ENCODE data around the gene KCNIP2.

Gene KCNIP2

DNA sequence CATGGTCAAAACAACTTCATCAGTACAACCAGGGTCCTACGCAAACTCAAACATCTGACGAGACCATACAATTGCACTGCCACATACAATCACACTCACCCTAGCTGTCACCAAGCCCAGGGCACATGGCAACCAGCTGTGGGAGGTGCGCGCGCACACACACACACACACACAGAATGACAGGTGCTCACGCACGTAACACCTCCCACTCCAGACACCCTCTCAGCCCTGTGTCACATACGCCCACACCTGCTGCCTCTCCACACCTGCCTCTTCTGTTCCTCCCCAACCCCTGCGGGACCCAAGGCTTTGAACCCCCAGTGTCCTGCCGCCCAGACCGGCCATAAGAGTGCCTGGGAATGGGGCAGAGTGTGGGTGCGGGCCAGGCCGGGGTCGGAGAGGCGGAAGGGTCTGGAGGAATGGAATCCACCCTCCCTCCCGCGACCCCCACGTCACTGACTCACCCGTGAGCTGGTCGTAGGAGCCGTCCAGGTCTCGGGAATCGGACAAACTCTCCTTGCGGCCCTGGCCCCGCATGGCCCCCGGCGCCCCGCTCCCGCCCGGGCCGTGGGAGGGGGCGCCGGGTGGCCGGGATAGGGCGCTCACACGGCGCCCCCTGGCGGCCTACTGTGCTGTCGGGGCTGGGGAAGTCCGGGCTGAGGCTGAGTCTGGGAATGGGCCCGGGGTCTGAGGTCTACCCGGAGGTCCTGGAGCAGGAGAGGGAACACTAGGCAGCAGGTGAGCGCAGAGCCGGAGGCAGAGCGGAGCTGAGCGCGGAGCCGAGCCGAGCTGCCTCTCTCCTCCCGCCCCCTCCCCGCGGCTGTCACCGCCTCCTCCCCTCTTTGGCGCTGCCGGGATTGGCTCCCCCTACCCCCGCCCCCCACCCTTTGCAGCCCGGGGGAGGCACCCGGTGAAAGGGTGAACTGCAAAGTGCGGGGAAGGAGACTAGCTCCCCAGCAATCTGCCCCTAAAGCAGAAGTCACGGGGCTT is at the start of gene KCNIP2:
TSS of gene KCNIP2 (minus strand) at position 769 of the 990 bp plus-strand sequence. CDS start at position 537, 232 bp downstream.
- Histone ChIP-seq H3K27ac (ENCODE audit: low read depth, low read length) (peak within 1 kb of the TSS; percentile 75), H3K9me3 (ENCODE audit: control insufficient read depth in 5 of 5, low read length in 5 of 5) (no peaks in the 10 kb centered on the region), H3K4me1 (ENCODE audit: control insufficient read depth in 5 of 5, insufficient read depth in 5 of 5, low read length in 5 of 5) (peaks cover 6 to 82% (median 80%) of the 10 kb centered on the region in 5 donors), H3K27me3 (ENCODE audit: control insufficient read depth in 5 of 5, insufficient read depth in 4 of 5, low read length in 5 of 5) (no peaks in the 10 kb centered on the region), H3K9ac (ENCODE audit: low read length in 5 of 5) (peak within 1 kb of the TSS; percentile 3 to 81 (median 62)), H3K4me3 (ENCODE audit: low read depth in 1 of 5, low read length in 5 of 5) (peak within 1 kb of the TSS; percentile 52 to 96 (median 84)), H3K36me3 (ENCODE audit: control insufficient read depth in 5 of 5, insufficient read depth in 5 of 5, low read length in 5 of 5) (peaks cover 0 to 14% (median 9%) of the 10 kb centered on the region in 5 donors)

DNA sequence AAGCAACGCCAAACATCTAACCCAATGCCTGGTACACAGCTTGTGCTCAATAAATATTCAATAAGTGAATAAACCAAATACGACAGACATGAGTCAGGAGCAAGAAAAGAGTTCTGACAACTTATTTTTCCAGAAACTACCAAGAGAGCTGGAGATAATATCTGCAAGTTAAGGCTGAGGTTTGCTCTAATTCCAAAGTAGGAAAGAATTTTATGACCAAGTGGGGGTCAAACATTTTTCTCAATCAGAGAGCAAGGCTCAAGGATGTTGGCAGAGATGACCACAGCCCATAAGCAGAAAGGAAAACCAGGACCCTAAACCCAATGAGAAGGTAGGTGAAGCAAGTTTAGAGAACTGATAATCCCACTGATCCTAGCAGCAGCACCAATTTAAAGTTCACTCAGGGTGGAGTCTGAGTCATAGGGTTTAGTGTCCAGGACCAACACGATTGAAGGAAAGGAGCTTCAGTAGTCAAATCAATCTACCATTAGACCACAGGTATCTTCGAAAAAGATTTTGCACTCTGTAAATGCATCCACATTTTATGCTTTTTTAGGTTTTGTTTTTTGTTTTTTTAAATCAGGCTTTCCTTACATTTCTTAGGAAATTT is 49.3 kb upstream of the KCNIP2 start:
- H3K27ac ChIP-seq (ENCODE audit: low read depth, low read length) = no peak overlapping the region
- H3K9ac ChIP-seq (ENCODE audit: low read length in 5 of 5) = no peak overlapping the region
- peaks cover 0 to 3% (median 0%) of the 10 kb centered on the region in 5 donors for H3K36me3 ChIP-seq (ENCODE audit: control insufficient read depth in 5 of 5, insufficient read depth in 5 of 5, low read length in 5 of 5)
- H3K9me3 ChIP-seq (ENCODE audit: control insufficient read depth in 5 of 5, low read length in 5 of 5) = no peaks in the 10 kb centered on the region
- H3K4me1 ChIP-seq (ENCODE audit: control insufficient read depth in 5 of 5, insufficient read depth in 5 of 5, low read length in 5 of 5) = peaks cover 0 to 13% (median 0%) of the 10 kb centered on the region in 5 donors
- H3K27me3 ChIP-seq (ENCODE audit: control insufficient read depth in 5 of 5, insufficient read depth in 4 of 5, low read length in 5 of 5) = no peaks in the 10 kb centered on the region
- H3K4me3 ChIP-seq (ENCODE audit: low read depth in 1 of 5, low read length in 5 of 5) = no peak overlapping the region

- Histone ChIP-seq H3K9me3 (ENCODE audit: control insufficient read depth in 5 of 5, low read length in 5 of 5) (no peaks in the 10 kb centered on the region), H3K27ac (ENCODE audit: low read depth, low read length) (no peak overlapping the region), H3K36me3 (ENCODE audit: control insufficient read depth in 5 of 5, insufficient read depth in 5 of 5, low read length in 5 of 5) (peaks cover 0 to 4% (median 0%) of the 10 kb centered on the region in 5 donors), H3K27me3 (ENCODE audit: control insufficient read depth in 5 of 5, insufficient read depth in 4 of 5, low read length in 5 of 5) (no peaks in the 10 kb centered on the region), H3K4me3 (ENCODE audit: low read depth in 1 of 5, low read length in 5 of 5) (no peak overlapping the region), H3K9ac (ENCODE audit: low read length in 5 of 5) (no peak overlapping the region), H3K4me1 (ENCODE audit: control insufficient read depth in 5 of 5, insufficient read depth in 5 of 5, low read length in 5 of 5) (peaks cover 0 to 8% (median 0%) of the 10 kb centered on the region in 5 donors)
These were observed 45.9 kb upstream of the KCNIP2 start for GRCh38 chr10:101889256-101890210.

- H3K9ac ChIP-seq (ENCODE audit: low read length in 5 of 5) = no peak overlapping the region
- H3K27me3 ChIP-seq (ENCODE audit: control insufficient read depth in 5 of 5, insufficient read depth in 4 of 5, low read length in 5 of 5) = no peaks in the 10 kb centered on the region
- H3K4me3 ChIP-seq (ENCODE audit: low read depth in 1 of 5, low read length in 5 of 5) = no peak overlapping the region
- peaks cover 0 to 4% (median 0%) of the 10 kb centered on the region in 5 donors for H3K36me3 ChIP-seq (ENCODE audit: control insufficient read depth in 5 of 5, insufficient read depth in 5 of 5, low read length in 5 of 5)
- H3K4me1 ChIP-seq (ENCODE audit: control insufficient read depth in 5 of 5, insufficient read depth in 5 of 5, low read length in 5 of 5) = peaks cover 0 to 8% (median 0%) of the 10 kb centered on the region in 5 donors
- H3K9me3 ChIP-seq (ENCODE audit: control insufficient read depth in 5 of 5, low read length in 5 of 5) = no peaks in the 10 kb centered on the region
- H3K27ac ChIP-seq (ENCODE audit: low read depth, low read length) = no peak overlapping the region
These were observed 44.8 kb upstream of the KCNIP2 start for GRCh38 chr10:101888251-101888949.

DNA sequence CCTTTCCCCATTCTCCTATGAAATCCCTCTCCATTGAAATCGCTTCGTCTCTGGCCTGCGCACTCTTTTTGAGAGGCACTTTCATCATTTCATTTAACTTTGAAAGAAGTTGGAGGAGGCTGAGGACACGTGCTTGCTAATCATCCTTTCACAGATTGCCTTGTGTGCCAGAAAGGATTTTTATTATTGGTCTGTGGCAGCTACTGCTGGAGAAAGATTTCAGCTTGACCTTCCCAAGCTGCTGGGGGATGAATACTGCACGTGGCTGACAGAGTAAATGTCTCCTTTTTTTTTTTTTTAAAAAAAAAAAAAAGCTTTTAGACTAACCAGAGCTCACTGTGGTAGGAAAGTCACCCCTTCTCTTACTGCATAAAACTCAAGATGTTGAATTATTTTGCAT is 44.2 kb upstream of the KCNIP2 start:
- peaks cover 0 to 4% (median 0%) of the 10 kb centered on the region in 5 donors for H3K36me3 ChIP-seq (ENCODE audit: control insufficient read depth in 5 of 5, insufficient read depth in 5 of 5, low read length in 5 of 5)
- H3K4me3 ChIP-seq (ENCODE audit: low read depth in 1 of 5, low read length in 5 of 5) = no peak overlapping the region
- H3K9ac ChIP-seq (ENCODE audit: low read length in 5 of 5) = no peak overlapping the region
- H3K9me3 ChIP-seq (ENCODE audit: control insufficient read depth in 5 of 5, low read length in 5 of 5) = no peaks in the 10 kb centered on the region
- H3K4me1 ChIP-seq (ENCODE audit: control insufficient read depth in 5 of 5, insufficient read depth in 5 of 5, low read length in 5 of 5) = peaks cover 0 to 8% (median 0%) of the 10 kb centered on the region in 5 donors
- no peak overlapping the region for H3K27ac ChIP-seq (ENCODE audit: low read depth, low read length)
- H3K27me3 ChIP-seq (ENCODE audit: control insufficient read depth in 5 of 5, insufficient read depth in 4 of 5, low read length in 5 of 5) = no peaks in the 10 kb centered on the region

DNA sequence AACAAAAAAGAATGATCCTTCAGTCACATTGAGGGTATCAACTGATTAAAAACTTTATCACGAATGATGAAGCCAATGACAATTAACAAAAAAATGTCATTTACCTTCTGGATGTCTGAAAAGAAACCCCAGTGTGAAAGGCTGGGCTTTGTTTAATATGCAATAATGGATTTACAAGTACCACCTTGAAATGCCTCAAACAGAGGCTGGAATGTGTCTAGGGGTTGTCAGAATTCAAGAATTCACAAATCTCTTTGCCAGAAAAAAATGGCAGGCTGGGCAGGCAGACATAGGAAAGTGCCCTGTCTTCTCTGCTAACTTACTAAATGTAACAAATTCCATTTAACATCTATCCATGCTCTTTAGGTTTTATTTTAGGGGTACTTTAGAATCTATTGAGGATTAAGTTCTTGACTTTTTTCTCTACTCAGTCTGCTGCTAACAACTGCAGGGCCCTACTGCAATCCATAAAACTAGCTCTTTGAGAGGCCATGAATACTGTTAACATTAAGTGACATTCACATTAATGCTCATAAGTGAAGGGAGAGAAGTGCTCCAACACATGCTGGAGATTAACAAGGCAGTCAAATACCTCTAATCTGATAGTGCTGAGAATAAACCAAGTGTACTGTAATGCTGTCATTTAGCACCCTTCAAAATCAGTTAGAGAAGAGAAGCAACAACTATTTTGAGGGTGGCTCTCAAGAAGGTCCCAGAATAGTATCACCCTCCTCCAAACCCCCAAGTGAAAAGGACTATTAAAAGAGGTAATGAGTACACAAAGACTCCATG is 43.1 kb upstream of the KCNIP2 start:
- Histone ChIP-seq H3K27ac (ENCODE audit: low read depth, low read length) (no peak overlapping the region), H3K36me3 (ENCODE audit: control insufficient read depth in 5 of 5, insufficient read depth in 5 of 5, low read length in 5 of 5) (peaks cover 0 to 4% (median 0%) of the 10 kb centered on the region in 5 donors), H3K9ac (ENCODE audit: low read length in 5 of 5) (no peak overlapping the region), H3K27me3 (ENCODE audit: control insufficient read depth in 5 of 5, insufficient read depth in 4 of 5, low read length in 5 of 5) (no peaks in the 10 kb centered on the region), H3K4me3 (ENCODE audit: low read depth in 1 of 5, low read length in 5 of 5) (no peak overlapping the region), H3K9me3 (ENCODE audit: control insufficient read depth in 5 of 5, low read length in 5 of 5) (no peaks in the 10 kb centered on the region), H3K4me1 (ENCODE audit: control insufficient read depth in 5 of 5, insufficient read depth in 5 of 5, low read length in 5 of 5) (peaks cover 0 to 8% (median 0%) of the 10 kb centered on the region in 5 donors)

GRCh38 chr10:101881036-101881774 is 37.6 kb upstream of the KCNIP2 start:
- no peak overlapping the region for H3K27ac ChIP-seq (ENCODE audit: low read depth, low read length)

DNA sequence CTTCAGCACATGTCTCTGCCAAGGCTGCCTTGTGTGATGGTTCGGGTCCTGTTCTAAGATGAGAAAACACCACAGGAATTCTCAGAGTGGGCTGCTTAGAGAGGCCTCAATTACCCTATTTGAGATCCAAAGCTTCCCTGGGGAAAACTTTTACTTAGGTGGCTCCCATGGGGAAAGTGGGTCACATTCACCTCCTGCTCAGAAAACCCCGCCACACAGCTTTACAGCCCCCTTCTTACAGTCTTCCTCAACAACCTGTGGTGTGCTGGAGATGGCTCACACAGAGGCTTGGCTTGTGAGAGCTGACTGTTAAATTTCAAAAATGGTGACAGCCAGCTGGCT is 36.6 kb upstream of the KCNIP2 start:
- Histone ChIP-seq H3K36me3 (ENCODE audit: control insufficient read depth in 5 of 5, insufficient read depth in 5 of 5, low read length in 5 of 5) (peaks cover 0 to 11% (median 2%) of the 10 kb centered on the region in 5 donors), H3K27ac (ENCODE audit: low read depth, low read length) (no peak overlapping the region), H3K27me3 (ENCODE audit: control insufficient read depth in 5 of 5, insufficient read depth in 4 of 5, low read length in 5 of 5) (no peaks in the 10 kb centered on the region), H3K9me3 (ENCODE audit: control insufficient read depth in 5 of 5, low read length in 5 of 5) (no peaks in the 10 kb centered on the region), H3K9ac (ENCODE audit: low read length in 5 of 5) (no peak overlapping the region), H3K4me1 (ENCODE audit: control insufficient read depth in 5 of 5, insufficient read depth in 5 of 5, low read length in 5 of 5) (peaks cover 0 to 5% (median 0%) of the 10 kb centered on the region in 5 donors), H3K4me3 (ENCODE audit: low read depth in 1 of 5, low read length in 5 of 5) (no peak overlapping the region)

More at GRCh38 chr10:101881036-101881774, 37.6 kb upstream of the KCNIP2 start:
- H3K27me3 ChIP-seq (ENCODE audit: control insufficient read depth in 5 of 5, insufficient read depth in 4 of 5, low read length in 5 of 5) = no peaks in the 10 kb centered on the region
- no peak overlapping the region for H3K4me3 ChIP-seq (ENCODE audit: low read depth in 1 of 5, low read length in 5 of 5)
- H3K36me3 ChIP-seq (ENCODE audit: control insufficient read depth in 5 of 5, insufficient read depth in 5 of 5, low read length in 5 of 5) = peaks cover 0 to 11% (median 2%) of the 10 kb centered on the region in 5 donors
- no peaks in the 10 kb centered on the region for H3K9me3 ChIP-seq (ENCODE audit: control insufficient read depth in 5 of 5, low read length in 5 of 5)
- peaks cover 0 to 5% (median 0%) of the 10 kb centered on the region in 5 donors for H3K4me1 ChIP-seq (ENCODE audit: control insufficient read depth in 5 of 5, insufficient read depth in 5 of 5, low read length in 5 of 5)
- H3K9ac ChIP-seq (ENCODE audit: low read length in 5 of 5) = no peak overlapping the region
